ENCODE measurements around the gene NLRC5.
"Not testable (repeated sequence)": the region's sequence is repeated elsewhere in the genome, so short reads cannot be mapped to it uniquely, and the experiment has no call there.

The NLRC5 gene

DNA sequence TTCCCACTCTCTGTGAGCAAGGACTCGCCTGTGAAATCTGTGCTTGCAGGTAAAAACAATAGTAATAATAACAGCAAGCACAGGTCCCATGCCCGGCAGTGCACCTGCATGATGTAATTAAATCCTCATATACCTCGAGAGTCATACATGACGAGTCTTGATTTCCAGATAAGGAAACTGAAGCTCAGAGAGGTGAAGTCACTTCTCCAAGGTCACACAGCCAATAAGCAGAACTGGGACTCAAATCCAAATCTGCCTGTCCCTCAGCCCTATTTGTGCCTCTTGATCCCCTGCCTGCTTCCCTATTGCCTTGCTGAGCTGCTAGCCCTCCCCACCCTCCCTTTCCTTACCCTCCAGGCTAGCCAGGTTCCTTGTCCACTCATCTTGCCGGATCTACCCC, 65.0 kb downstream of the NLRC5 start:
- no peak for DNase-seq

DNA sequence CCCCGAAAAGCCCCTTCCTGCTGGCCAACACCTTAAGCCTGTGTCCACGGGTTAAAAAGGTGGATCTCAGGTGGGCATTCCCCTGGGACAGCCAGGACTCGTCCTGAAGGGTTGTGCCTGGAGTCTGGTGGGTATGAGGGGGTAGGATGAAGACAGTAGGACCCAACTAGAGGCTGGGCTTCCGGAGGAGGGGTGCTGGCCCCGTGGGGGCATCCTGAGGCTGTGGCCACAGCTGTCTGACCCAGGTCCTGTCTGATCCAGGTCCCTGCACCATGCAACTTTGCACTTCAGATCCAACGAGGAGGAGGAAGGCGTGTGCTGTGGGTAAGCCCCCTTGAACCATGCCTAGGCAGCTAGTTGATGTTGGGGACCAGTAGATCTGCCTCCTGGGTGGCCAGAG, 65.4 kb downstream of the NLRC5 start:
- no peak for DNase-seq

DNA sequence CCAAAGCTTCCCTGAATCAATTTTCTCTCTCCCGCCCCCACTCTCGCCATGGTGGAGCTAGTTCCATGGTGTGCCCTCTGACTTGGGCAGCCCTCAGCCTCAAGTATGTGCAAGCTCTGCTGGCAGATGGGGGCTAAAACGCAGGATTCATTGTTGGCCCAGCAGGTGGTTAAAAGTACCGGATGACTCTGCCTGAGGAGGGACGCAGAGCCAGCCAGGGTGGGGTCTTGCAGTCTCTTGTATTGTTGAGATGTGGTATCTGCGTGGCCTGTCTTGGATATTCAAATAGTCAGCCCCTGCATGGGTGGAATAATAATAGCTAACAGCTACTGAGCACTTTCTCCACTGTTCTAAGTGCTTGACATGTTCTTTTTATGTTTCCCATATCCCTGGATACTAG, 66.3 kb downstream of the NLRC5 start:
- no peak for DNase-seq

DNA sequence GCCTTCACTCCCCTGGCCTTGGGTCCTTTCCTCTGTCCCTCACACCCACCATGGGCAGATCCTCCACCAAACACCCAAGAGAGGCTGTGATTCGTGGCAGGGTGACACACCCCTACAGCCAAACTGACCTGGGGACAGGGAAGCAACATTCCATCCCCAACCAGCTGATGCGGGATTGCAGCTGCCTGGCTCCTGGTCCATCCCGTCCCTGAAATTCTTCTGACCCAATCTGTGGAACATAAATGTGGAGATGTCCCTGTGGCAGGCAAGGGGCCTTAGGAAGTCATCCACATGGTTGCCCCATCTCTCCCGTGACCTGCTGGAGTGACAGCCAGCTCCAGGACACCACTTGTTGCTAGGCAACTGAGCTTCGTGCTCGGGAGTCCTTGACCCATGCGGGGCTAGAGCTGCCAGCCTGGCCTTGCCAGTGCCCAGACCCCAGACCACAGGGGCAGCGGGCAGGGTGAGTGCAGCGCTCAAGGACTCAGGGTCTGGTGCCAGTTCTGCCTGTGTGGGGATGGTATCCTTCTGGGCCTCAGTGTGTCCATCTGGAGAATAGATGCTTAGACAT, 69.0 kb downstream of the NLRC5 start:
- no peak for DNase-seq

DNA sequence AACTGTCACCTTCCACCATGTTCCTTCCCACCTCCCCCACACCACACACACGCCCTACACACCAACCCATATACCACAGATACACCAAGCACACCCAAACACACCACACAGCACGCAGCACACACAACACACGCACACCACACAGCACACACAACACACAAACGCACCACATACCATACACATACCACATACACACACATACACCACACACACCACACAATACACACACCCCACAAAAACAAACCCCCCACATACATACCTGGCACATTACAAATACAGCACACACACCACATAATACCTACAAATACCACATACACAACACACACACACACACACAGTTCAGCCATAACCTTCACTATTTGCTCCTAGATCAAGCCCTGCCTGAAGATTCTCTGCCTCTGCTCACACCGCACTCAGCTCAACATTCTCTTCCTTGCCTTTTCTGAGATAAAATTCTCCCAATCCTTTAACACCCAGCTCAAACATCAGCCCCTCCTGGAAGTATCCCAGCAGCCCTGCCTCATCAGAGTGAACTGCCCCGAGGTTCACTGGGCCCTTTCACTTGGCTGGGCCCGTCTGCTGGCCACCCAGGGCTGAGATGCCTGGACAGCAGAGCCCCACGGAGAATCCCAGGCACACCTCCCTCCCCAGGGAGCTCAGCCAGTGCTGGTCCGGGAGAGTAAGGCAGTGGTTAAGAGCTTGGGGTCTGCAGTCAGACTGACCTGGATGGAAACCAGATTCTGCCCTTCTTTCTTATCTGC, 71.1 kb downstream of the NLRC5 start:
- no peak for DNase-seq

DNA sequence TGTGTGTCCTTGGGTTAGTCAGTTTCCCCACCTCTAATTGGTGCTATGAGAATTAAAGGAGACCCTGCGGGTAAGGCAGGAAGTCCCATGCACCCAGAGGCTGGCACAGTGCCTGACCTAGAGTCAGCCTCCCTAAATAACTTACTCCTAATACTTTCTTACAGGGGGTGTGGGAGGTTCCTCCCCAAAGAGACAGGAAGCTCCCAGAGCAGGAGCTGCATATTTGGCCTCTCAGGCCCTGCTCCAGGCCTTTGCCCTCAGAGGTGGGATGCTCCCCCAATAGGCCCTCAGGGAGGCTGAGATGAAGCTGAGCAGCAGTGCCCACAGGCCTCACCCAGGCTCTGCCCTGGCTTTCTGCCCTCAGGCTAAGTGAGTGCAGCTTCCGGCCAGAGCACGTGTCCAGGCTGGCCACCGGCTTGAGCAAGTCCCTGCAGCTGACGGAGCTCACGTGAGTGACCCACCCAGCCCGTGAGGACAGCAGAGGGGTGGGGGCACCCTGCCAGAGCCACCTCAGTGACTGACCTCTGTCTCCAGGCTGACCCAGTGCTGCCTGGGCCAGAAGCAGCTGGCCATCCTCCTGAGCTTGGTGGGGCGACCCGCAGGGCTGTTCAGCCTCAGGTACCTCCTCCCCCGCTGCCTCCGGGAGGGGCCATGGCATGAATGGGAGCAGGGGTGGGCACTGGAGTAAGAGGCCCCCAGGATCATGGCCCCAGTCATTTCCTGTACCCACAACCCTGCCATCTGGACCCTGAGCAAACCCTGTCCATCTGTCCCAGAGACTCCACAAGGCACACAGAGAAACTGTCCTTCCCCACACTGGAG, 71.9 kb downstream of the NLRC5 start:
- DNase-seq = no peak

DNA sequence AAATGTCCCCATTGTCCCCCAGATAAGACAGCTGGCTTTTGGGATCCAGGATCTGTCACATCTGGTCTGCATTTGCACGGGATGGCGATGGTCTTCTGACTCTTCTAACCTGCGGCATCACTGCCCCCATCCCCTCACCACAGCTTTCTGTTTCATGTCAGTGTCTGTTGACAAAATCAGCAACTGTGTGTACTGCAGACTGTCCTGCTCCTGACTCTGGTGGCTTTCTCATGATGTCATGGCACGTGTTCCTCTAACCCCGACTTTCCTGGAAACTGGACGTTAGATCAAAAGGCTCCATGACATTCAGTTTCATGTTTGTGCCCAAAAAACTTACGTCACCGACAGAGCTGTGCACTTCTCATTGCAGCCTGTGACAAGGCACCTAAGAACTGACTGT, 73.0 kb downstream of the NLRC5 start:
- no peak for DNase-seq

DNA sequence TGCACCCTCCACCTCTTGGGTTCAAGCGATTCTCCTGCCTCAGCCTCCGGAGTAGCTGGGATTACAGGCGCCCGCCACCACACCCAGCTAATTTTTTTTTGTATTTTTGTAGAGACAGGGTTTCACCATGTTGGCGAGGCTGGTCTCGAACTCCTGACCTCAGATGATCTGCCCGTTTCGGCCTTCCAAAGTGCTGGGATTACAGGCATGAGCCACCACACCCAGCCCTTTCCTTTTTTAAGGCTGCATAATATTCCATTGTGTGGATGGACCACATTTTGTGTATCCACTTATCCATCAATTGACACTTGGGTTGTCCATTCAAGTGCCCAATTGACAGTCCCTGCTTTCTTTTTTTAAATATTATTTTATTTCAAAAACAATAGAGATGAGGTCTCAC, 73.8 kb downstream of the NLRC5 start:
- not testable (repeated sequence) for DNase-seq

DNA sequence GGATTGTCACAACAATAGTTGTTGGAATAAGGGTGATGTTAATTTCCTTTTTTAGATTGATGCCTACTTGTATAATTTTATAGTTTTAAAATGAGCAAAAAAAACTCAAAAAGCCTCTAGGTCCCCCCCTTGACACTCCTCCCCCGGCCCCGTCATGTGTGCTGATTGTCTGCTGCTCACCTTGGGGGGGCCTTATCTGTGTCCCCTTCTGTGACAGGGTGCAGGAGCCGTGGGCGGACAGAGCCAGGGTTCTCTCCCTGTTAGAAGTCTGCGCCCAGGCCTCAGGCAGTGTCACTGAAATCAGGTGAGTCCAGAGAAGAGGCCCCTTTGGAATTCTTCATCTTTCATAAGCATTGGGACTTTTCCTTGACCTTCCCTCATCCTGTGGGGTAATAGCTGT, 75.6 kb downstream of the NLRC5 start:
- DNase-seq = no peak

DNA sequence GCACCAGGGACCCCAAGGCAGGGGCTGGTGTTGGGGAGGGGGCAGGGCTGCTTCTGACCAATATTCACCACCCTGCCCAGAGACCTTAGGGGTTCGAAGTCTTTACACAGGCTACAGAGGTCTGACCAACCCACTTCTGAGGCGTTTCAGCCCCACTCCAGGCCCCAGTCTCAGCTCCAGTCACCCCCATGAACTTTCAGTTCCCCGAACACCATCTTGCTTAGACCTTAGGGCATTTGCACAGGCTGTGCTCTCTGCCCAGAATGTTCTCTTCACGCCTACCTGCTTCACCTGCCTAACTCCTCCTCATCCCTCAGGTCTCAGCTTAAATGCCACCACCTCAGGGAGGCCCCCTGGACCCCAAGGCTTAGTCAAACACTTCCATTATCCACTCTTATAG, 77.3 kb downstream of the NLRC5 start:
- no peak for DNase-seq

DNA sequence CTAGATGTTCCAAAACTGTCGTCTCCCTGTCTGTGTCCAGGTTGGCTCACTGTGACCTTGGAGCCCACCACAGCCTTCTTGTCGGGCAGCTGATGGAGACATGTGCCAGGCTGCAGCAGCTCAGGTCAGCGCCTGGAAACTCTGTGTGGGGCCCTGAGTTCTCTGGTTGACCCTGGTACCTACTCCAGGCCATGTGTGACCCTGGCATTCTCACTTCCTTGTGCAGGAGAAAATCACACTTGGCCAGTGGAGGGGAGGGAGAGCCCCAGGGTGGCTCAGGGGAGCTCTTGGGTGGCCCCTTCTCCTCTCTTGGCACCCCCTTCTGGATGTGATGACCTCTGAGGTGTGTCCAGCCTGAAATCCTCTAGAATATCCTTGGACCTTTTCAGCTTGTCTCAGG, 78.0 kb downstream of the NLRC5 start:
- no peak for DNase-seq

DNA sequence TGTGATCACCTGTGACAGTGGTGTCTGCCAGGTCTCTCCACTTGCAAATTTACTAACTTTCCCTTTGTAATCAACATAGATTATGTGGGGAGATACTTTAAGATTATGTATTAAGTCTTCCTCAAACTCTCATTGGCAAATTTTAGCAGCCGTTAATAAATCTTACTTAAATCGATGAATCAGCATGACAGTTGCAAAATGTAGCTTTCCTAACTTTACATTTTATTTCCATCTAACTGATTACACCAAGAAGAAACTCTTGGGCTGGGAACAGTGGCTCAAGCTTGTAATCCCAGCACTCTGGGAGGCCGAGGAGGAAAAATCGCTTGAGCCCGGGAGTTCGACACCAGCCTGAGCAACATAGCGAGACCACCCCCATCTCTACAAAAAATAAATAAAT, 79.7 kb downstream of the NLRC5 start:
- no peak for DNase-seq

DNA sequence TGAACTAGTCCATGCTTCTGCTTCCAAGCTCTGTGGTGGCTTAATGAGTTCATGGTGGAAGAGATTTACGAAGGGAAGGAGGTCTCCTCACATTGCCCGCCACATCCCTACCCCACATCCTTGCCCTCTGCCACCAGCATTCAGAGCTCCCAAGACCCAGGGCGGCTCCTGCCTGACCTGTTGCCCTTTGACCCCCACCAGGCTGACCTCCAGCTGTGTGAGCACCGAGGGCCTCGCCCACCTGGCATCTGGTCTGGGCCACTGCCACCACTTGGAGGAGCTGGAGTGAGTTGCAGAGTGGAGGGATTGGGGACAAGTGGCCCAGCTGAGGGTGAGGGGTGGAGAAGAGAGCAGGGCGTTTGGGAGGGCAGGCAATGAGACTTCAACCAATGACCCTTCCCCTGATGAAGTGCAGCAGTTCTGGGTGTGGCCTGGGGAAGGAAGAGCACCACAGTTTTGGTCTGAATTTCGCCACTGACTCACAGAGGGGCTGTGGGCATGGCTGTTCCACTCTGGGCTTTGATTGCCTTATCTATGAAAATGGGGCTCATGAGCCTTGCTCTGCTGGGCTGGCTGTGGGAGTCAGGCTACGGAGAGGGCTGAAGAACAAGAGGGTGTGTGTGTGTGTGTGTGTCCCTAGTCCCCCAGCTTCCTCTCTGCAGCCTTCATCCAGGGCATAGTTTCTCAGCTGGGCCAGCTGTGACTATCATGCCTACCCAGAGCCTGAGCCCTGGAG, 80.4 kb downstream of the NLRC5 start:
- DNase-seq = no peak

DNA sequence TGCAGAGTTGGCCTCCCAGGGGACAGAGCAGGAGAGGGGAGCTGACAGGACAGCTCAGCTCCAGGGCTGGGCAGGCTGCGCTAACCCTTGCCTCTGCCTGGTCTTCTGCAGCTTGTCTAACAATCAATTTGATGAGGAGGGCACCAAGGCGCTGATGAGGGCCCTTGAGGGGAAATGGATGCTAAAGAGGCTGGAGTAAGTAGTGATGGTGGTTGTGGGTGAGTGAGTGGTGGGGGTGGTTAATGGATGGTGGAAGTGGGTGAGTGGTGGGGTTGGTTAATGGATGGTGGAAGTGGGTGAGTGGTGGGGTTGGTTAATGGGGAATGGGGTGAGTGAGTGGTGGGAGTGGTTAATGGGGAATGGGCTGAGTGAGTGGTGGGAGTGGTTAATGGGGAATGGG, 81.1 kb downstream of the NLRC5 start:
- DNase-seq = no peak

DNA sequence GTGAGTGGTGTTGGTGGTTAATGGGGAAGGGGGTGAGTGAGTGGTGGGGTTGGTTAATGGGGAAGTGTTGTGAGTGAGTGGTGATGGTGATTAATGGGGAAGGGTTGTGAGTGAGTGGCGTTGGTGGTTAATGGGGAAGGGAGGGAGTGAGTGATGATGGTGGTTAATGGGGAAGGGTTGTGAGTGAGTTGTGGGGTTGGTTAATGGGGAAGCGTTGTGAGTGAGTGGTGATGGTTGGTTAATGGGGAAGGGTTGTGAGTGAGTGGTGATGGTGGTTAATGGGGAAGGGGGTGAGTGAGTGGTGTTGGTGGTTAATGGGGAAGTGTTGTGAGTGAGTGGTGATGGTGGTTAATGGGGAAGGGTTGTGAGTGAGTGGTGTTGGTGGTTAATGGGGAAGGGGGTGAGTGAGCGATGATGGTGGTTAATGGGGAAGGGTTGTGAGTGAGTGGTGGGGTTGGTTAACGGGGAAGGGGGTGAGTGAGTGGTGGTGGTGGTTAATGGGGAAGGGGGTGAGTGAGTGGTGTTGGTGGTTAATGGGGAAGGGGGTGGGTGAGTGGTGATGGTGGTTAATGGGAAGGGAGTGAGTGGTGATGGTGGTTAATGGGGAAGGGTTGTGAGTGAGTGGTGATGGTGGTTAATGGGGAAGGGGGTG, 81.8 kb downstream of the NLRC5 start:
- DNase-seq = not testable (repeated sequence)

DNA sequence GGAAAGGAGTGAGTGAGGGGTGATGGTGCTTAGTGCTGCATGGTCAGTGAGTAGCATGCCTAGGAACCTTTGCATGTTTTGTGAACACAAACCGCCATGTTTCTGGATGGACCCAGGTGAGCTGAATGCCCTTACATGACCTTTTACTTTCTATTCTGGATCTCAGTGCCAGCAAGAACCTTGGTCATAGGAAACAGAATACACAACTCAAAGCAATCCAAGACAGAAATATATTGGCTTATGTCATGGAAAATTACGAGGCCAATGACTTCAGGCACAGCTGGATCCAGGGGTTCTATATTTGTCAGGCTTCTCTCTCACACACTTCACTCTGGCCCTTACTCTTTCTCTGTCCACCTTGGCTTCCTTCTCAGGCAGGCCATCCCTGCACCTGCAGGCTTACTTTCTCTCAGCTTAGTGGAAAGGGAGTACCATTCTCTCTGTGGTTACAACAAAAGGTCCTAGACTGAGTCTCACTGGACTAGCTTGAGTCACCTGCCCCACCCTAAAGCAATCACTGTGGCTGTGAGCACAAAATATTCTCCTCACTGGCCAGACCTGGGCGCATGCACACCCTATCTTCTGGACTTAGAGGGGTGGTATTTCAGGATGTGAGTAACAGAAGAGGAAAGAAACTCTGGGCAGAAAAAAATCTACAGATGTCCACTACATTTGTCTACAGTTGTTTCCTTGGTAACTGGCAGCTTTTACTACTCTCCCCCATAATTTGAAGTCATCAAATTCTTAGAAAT, 82.7 kb downstream of the NLRC5 start:
- no peak for DNase-seq

DNA sequence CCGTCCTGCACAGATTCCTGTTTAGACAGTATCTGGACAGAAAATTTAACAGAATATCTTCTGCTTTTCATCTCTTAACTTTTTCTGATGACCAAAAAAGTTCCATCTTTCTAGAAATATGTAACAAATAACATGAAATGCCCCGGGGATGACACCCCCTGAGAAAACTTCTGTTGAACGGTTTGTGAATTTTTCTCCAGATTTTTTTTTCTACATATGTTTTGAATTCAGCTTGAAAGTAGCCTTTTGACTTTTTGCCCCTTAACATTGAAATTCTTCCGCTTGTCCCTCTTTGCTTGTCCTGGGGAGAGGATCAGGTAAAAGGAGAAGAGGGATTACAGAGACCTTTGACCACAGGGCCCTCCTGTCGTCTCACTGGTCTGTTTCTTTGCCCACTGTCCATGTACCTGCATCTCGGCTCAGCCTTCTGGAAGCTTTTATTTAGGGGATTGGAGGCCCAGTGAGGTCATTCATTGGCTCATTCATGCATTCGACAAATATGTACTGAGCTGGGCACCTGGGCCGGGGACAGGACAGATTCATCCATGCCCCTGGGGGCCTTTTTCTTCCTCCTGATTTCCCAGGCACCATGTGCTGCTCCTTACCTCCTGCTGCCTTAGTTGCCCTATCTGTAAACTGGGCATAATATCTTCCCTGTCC, 83.4 kb downstream of the NLRC5 start:
- DNase-seq = no peak

DNA sequence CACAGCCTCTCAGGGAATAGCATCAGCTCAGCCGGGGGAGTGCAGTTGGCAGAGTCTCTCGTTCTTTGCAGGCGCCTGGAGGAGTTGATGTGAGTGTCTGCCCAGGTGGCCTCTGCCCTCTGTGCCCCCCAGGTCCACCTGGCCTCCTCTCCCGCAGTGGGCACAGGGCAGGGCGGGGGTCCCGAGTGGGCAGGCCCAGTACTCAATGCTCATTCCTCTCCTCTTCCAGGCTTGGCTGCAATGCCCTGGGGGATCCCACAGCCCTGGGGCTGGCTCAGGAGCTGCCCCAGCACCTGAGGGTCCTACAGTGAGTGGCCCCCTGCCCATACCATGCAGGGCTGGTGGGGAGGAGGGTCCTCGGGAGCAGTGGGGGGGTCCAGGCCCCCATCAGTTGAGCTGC, 88.4 kb downstream of the NLRC5 start:
- DNase-seq = no peak

DNA sequence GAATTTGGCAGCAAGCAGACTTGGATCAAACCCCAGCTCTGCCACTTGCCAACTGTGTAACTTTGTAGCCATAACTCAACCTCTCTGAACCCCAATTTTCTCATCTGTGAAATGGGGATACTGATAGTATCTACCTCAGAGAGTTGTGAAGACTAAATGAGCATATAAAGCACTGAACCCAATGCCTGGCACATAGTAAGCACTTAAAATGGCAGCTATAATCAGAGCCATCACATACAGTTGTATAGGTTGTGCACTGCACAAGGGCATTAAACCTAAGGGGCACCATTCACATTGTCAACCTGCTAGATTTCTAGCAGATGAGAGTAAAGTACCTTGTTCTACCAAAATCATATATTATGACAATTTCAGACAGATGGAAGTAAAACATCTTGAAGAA, 92.4 kb downstream of the NLRC5 start:
- DNase-seq = no peak

DNA sequence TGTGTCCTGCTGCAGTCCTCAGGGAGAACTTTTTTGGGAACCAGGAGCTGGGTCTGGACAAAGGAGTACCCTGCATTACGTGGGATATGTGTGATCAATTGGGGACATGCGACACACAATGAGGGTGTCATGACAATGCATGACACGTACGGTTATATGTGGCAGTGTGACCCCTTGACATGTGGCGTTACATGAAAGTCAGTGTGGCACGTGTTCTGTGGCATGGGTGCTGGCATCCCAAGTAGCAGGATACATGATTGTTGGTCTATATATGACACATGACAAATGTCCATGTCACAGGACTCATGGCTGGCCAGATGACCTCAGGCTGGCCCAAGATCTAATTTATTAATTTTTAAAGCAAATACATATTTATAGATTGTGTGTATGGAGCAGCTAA, 93.3 kb downstream of the NLRC5 start:
- no peak for DNase-seq

DNA sequence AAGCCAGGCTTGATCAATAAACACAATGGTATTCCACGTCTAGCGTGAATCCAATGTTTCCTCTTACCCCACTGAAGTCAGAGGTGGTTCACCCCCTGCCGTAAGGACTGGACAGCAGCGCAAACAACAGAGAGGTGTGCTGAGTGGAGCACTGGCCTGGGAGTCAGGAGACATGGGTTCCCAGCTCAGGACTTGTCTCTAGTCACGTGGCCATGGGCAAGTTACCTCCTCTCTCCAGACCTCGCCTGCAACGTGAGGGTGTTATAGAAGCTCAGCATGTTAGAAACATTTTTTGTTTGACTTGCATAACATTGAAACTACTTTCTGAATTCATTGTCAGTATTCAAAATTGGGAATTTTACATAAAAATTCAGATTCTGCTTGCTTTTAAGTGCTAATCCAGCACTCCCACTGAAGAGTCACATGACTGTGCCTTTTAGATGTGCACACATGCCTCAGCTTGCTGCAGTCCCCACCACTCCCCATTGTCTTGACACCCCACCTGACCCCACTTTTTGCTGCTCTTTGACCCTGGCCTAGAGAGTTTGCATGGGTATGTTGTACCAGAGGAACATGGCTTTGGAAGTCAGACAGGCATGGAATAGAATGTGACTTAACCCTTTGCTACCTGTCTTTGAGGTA, 94.2 kb downstream of the NLRC5 start:
- no peak for DNase-seq
